NCI-H2029 (cell line): ENCODE results near the gene ISG20.

Source experiments
- DNase-seq: peaks from one replicate; lab custom pipeline; 2025; lab: John Stamatoyannopoulos, UW

ISG20 gene

DNA sequence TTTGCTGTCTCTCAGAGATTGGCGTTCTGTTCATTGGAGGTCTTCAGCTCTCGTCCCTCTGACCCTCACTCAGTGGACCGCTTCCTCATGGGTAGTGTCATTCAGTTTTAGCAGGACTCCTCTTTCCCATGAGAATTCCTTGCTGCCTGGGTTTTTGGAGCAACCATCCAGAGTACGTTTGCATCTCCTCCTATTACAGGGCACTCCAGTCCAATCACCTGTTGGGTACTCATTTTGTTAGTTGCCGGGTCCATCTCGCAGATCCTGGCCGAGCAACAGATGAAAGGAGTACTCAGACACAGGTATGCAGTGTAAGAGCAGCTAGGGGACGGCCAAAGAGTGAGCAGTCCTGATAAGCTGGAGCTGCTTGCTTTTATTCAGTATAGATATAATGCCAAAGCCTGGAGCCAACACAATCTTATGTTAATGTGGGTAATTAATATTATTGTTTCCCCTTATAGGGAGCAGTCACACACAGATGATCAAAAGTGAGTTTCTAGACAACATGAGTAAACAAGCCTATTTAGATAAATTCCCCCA is 49.6 kb downstream of the ISG20 start:
- DNase-seq, result no peak

DNA sequence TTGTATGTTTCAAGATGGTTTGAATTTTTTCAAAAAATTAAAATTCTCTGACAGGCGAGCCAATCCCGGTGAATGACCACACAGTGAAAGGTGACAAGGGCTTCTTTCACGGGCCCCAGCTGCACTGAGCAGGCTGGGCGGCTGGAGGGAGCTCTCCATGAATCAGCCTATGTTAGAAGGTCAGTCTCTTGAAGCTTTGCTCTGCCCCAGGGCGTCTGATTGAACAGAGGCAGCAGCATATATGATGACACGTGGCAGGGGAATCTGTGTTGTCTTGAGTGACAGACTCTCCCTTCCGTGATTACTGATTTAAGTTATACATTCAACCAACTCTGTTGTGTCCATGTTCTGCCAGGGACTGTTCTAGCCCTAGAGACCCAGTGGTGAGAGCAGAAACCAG is 51.5 kb downstream of the ISG20 start:
- DNase-seq, result no peak

DNA sequence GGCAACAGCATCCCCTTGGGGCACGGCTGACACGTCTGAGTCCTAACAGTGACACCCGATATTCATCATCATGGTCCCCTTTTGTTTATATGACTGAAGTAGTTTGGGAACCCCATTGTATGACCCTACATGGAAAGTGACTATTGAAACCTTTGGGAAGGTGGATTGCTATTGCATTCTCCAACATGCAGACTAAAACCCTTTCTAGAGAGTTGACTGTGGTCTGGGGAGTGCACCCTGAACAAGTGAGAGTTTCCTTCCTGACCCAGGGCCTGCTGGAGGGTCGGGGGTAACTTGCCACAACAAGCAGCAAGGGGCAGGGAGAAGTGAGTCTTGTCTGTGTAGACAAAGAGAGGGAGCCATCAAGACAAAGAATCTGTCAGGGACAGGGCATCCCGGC is 54.4 kb downstream of the ISG20 start:
- DNase-seq, result no peak

DNA sequence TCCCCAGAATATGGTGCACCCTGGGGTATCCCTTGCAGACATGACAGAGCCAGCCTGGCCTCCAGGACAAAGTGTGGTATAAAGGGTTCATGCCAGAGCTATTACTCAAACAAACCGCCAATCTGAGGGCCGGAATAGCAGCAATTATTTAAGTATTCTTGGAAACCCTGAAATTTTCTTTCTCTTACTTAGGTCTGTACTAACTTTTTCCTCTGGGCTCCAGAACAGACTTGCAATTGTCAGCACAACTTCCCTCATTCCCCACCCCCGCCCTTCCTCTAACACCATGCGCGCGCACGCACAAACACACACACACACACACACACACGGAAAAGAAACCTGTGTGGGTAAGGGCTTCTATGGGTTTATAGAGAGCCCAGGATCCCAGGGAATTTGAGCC is 56.3 kb downstream of the ISG20 start:
- no peak for DNase-seq

DNA sequence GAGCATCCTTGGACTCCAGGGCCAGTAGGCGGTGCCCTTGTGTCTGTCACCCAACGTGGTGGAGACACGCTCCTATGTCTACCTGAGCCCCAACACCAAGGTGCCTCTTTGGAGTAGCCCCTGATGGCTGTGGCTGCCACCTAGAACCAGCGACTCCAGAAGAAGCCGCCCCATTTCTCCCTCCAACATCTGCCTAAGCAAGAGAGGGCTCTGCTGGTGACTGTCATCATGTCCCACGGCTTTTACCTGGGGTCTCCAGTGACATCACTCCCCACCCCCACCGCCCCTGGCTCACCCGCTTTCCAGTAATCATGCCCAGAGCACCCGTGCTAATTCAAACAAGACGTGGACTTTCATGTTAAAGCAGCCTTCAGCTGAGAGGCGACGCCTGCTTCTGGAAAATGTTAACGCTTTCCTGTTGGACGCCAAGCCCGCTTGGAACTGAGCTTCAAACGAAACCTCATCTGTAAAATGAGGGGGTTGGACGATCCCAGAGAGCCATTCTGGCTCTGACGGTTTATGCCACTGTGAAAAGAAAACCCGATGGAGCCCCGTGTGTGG is 57.0 kb downstream of the ISG20 start:
- DNase-seq, result no peak

DNA sequence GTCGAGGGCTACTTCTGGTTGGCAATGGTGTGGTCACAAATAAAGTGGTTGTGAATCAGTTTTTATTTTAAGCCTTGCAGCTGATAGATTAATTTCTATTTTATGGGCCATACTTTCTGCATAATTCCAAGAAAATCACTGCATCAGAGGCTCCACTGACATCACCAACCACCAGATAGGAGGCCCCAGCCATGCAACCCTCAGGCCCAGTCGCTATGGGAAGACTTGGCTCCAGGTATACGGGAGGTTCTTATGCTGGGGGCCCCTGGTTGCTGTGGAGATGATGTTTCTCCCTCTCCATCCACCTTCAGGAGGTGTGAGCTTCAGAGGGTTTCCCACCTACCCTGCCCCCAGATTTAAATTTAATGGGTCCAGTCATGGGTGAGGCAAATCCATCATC is 57.4 kb downstream of the ISG20 start:
- DNase-seq, result no peak

DNA sequence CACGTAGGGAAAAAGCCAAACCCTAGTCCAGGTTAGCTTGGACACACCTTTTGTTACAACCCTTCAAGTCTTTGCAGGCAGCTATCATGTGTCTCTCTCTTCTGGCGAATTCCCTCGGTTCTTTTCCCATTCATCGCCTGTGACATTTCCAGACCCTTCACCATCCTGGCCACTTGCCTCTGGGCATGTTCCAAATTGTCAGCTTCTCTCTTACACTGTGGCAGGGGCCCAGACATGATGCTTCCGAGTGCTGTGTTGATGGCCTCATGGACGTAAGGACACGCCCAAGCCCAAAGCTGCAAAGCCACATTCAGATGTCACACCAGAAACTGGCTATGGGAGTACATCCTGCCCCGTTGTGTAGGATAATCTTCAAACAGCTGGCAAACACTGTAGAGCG is 58.5 kb downstream of the ISG20 start:
- DNase-seq, result no peak

DNA sequence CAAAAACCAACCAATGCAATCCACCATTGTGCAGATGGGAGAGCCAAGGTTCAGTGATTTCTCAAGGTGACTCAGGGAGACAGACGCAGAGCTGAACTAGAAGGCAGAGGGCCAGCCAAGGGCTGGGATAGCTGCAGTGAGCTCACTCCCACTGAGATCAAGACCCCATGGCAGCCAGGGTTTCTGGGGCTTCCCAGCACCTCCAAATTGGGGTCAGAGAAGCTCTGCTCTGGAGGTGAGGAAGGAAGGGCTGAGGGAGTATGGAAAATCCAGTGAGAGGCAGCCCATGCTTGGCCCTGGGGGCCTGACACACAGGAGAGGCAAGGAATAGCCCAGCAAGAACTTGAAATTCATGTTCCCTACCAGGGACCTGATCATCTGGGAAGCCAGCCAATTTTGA is 61.0 kb downstream of the ISG20 start:
- no peak for DNase-seq

DNA sequence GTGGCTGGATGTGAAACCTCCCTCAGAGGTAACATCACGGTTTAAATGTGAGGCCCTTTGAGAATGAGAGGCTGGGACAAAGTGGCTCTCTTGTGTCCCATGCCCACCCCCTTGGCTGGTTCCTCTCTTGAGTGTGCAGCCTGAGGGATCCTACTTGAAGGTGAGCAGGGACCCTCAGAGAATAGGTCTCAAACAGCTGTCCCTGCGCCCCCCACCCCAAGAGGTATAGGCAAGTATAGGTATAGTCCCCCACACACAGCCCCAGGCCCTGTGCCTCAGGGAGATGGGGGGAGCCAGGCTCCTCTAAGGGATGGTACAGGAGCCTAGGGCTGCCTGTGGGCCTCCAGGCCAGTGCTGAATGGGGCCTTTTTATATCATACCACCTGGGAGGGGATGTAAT is 61.9 kb downstream of the ISG20 start:
- no peak for DNase-seq

DNA sequence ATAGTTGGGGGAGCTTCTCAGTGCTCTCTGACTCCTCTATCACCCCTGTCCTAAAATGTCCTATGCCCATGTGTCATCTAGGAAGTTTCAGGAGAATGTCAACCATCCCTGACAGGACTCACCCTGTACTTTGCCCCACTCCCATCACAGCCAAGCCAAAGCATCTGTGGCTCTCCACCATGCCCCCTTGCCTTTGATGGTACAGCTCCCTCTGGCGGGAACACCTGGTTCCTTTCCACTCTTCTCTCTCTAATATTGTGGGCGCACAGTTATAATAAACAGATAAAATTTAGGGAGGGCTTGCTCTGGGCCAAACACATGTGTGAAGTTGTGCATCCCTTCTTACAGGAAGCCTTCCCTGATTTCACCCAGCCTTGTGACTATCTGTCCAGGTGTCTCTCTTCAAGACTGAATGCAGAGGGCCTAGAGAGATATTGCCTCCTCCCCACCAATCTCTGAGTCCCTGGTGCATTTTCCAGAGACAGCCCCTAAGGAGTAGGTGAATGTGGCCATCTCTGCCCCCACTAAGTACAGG is 62.8 kb downstream of the ISG20 start:
- no peak for DNase-seq

DNA sequence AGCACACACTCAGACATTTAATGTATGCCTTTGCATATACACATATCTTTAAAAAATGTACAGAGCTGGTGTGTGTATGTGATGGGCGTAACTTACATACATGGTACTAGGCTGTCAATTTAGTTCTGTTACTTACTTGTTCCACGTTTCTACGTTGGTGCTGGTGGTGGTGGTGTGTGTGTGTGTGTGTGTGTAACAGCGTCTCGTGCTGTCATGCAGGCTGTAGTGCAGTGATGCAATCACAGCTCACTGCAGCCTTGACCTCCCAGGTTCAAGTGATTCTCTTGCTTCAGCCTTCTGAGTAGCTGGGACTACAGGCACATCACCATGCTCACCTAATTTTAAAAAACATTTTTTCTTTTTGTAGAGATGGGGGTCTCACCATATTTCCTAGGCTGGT is 64.2 kb downstream of the ISG20 start:
- no peak for DNase-seq

DNA sequence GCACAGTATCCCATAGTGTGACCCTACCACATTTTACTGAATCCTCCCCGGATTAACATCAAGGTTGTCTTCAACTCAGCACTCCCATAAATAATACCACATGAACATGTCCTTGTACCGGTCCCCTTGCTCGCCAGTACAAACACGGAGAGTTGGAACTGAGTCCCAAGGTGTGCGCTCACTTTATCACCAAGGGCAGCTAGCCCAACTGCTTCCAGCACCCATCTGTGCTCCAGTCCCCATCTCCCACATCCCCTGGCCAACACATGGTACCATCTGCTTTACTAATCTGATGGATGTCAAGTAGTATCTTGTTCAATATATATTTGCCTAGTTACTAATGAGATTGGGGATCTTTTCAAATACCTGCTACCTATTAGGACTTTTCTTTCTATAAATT is 64.7 kb downstream of the ISG20 start:
- no peak for DNase-seq

DNA sequence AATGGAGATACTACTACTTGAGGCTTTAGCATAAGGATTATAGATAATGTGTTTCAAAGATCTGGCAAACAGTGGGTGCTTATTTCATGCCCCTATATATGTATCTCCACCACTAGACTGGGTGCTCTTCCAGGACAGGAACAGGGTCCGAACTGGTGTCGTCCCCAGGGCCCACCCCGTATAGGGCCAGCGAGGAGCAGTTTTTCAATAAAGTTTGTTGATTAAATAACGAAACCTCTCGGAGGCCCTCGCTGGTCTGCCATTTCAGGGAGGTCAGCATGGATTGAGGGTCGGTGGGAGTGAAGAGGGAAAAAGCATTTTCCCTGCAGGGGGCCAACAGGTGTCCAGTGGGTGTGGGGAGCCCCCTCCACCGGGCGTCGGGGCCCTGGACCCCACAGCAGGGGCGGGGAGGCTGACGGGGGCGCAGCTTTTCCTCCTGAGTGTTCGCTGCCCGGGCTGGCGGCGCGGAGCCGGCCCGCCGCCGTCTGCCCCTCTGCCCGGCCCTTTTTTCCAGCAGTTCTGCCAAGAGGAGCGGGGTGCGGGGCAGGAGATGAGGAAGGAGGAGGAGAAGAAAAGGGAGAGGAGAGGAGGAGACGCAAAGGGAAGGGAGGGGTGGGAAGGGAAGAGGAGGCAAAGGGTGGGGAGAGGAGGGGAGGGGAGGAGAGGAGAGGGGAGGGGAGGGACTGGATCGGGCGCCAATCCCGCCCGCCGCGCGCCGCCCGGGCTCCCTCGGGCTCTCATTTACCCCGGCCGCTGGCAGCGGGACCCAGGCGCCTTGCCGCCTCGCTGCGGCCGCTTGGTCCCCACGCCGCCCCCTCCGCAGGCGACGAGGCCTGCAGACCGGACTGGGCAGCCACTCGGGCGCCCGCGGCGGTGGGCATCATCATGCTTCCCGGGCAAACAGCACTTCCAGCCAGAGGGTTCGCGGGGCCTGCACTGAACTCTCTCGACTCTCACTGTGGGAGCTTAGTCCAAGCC is 66.3 kb downstream of the ISG20 start:
- no peak for DNase-seq

DNA sequence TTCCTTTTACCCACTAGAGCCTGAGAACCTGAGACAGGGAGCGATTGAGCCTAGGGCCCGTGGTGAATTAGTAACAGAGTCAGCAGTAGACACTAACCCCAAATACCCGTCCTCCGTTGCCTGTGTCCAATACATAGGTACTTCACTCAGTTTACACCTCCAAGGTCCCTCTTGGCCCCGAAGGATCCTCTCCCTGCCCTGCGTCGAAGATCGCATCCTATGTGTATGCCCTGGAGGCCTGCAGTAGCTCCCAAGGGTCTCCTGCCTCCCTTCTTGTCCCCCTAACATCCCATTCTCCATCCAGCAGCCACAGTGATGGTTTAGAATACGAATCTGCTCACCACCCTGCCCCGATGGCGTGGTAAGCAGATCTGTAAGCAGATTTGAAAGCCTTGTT is 67.0 kb downstream of the ISG20 start:
- DNase-seq, result no peak
